ENCODE results near the gene CRB2. TPM values are rescaled to one million over a fixed set of nuclear protein-coding genes. Genes with fewer than 3 reads are reported as not detected.

The CRB2 gene
- total and polyA plus RNA-seq, 2 of the 13 experiments (the other 11 are each of a cell fraction or from before 2014, with no cell fraction given): 0.01 to 0.29 TPM

- TF ChIP-seq ZXDC (CRISPR knock-in tag; IDR thresholded peaks at IDR 0.05): no peak
- no peak for TF ChIP-seq ZNF605 (CRISPR knock-in tag; IDR thresholded peaks at IDR 0.05)
- no peak for TF ChIP-seq POGK (CRISPR knock-in tag; conservative IDR thresholded peaks at IDR 0.05)
- TF ChIP-seq TBX3 (IDR thresholded peaks at IDR 0.05; ENCODE audit: borderline replicate concordance): no peak
- TF ChIP-seq SALL1 (CRISPR knock-in tag; IDR thresholded peaks at IDR 0.05): 0 out of 2 replicates have a peak, but pooled peaks have one; percentile 17
- TF ChIP-seq E2F1 (CRISPR knock-in tag; IDR thresholded peaks at IDR 0.05): no peak
Observed at GRCh38 chr9:123312306-123312877, 43.6 kb upstream of the CRB2 start (continued).

- in situ Hi-C loops (cut with HindIII; ENCODE audit: extremely low pct_ligation_motif_present, low pct_unique_long_range_greater_than_20kb): no loop called here
- 91% methylated on average over 5 of the region's 6 CpGs for WGBS (ENCODE audit: low lambda C conversion rate)
- H3K9me3 ChIP-seq (ENCODE audit: low read length): no peaks in the 10 kb centered on the region
- FAIRE-seq (no peak), ATAC-seq (no peak), DNase-seq (ENCODE audit: low spot score) (no peak)
- H3K4me3 ChIP-seq (replicated peaks in 1 of 3; ENCODE audit: insufficient read depth in 1 of 3, low read depth in 2 of 3, low read length in 3 of 3): no peak overlapping the region
- no TSS peak for BruUV-seq (replicated peaks)
- no peak overlapping the region for H3K9ac ChIP-seq (ENCODE audit: insufficient read depth, low read depth, low read length)
- peaks cover 81% of the 10 kb centered on the region for H3K4me1 ChIP-seq (ENCODE audit: insufficient read depth, low read length)
- H3K27ac ChIP-seq (ENCODE audit: extremely low read length, insufficient read depth, low read length): no peak overlapping the region
- no peaks in the 10 kb centered on the region for H3K36me3 ChIP-seq (replicated peaks in 1 of 2; ENCODE audit: control insufficient read depth in 1 of 2, insufficient read depth in 2 of 2, low read length in 2 of 2)
- H3K27me3 ChIP-seq (ENCODE audit: control insufficient read depth in 1 of 2, insufficient read depth in 2 of 2, low read length in 2 of 2): peaks cover 0 to 7% of the 10 kb centered on the region in 2 experiments; a peak in 1 of 5 replicates
- no peak overlapping the region for H3K4me2 ChIP-seq (ENCODE audit: low read depth, low read length)
- H3K79me2 ChIP-seq (ENCODE audit: insufficient read depth, low read length): no peaks in the 10 kb centered on the region
- H4K20me1 ChIP-seq (ENCODE audit: insufficient read depth, low read length): no peaks in the 10 kb centered on the region
- TF ChIP-seq IRF2 (CRISPR knock-in tag; IDR thresholded peaks at IDR 0.05) (no peak), ZBTB33 (CRISPR knock-in tag; IDR thresholded peaks at IDR 0.05) (peak; percentile 56; the same call in 1 of the 2 replicates)
- POLR2A ChIA-PET: no interaction called here
- CTCF ChIA-PET (ENCODE audit: low intra/inter-chr PET ratio, low total read pairs): no interaction called here
- intact Hi-C loops (cut with micrococcal nuclease; ENCODE audit: unreplicated experiment): no loop called here
- no peak overlapping the region for H2AFZ ChIP-seq (ENCODE audit: low read length)
Observed at GRCh38 chr9:123314617-123315016, 41.4 kb upstream of the CRB2 start.
